Testis (tissue), 2 donors: ENCODE data around the gene NUCB1.

Experiments used
- POLR2A ChIP-seq: fragments of 450-650 bp; IDR thresholded peaks from one replicate; pipeline ENCODE4 v1.6.1; 2017; ENCODE audit warnings: antibody characterized with exemption, mild to moderate bottlenecking, moderate library complexity
- TF ChIP-seq, protein P1 (sequence below), 3 experiments: fragments of 450-650 bp in 2 of 3; fragments of 200-600 bp in 1 of 3; sonication (generic) in 1 of 3; IDR thresholded peaks; one replicate each; pipeline ENCODE4 v1.5.1; 2016 to 2019; ENCODE audit warnings: antibody characterized with exemption in 3 of 3, mild to moderate bottlenecking in 2 of 3, moderate library complexity in 1 of 3

DNA sequence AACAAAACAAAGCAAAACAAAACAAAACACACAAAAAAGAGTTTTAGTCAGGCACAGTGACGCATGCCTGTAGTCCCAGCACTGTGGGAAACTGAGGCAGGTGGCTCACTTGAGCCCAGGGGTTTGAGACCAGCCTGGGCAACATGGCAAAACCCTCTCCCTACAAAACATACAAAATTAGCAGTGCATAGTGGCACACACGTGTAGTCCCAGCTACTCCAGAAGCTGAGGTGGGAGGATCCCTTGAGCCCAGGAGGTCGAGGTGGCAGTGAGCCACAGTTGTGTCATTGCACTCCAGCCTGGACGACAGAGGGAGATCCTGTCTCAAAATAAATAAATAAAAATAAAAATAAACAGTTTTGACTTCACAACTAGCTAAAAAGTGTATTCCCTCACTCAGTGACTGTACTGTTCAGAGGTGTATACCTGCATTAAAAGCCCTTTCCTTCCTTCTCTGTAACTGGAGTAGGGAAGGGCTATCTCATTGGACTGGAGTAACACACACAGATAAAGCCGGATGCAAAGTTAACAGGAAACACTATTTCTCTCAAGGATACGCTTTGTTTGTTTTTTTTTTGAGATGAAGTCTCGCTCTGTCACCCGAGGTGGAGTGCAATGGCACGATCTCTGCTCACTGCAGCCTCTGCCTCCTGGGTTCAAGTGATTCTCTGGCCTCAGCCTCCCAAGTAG, 50.9 kb downstream of the NUCB1 start:
- TF ChIP-seq, protein P1, sequence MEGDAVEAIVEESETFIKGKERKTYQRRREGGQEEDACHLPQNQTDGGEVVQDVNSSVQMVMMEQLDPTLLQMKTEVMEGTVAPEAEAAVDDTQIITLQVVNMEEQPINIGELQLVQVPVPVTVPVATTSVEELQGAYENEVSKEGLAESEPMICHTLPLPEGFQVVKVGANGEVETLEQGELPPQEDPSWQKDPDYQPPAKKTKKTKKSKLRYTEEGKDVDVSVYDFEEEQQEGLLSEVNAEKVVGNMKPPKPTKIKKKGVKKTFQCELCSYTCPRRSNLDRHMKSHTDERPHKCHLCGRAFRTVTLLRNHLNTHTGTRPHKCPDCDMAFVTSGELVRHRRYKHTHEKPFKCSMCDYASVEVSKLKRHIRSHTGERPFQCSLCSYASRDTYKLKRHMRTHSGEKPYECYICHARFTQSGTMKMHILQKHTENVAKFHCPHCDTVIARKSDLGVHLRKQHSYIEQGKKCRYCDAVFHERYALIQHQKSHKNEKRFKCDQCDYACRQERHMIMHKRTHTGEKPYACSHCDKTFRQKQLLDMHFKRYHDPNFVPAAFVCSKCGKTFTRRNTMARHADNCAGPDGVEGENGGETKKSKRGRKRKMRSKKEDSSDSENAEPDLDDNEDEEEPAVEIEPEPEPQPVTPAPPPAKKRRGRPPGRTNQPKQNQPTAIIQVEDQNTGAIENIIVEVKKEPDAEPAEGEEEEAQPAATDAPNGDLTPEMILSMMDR (IDR thresholded peaks at IDR 0.05), result no peak
- no peak for TF ChIP-seq POLR2A
